Suprapubic skin (tissue), 3 donors: ENCODE results near the gene KIF25.

Experiments
- CTCF ChIP-seq, 2 donors: fragments of 200-600 bp in 1 of 2; fragments of 450-650 bp in 1 of 2; sonication (generic) in 1 of 2; IDR thresholded peaks; one replicate each; pipeline ENCODE4 v1.5.1; 2016 to 2019; ENCODE audit warnings: antibody characterized with exemption in 2 of 2, mild to moderate bottlenecking in 1 of 2, moderate library complexity in 1 of 2
- POLR2A ChIP-seq, 2 donors: fragments of 450-650 bp; IDR thresholded peaks; one replicate each; pipeline ENCODE4 v1.6.1; 2017; ENCODE audit warnings: antibody characterized with exemption in 2 of 2, mild to moderate bottlenecking in 2 of 2, moderate library complexity in 2 of 2

GRCh38 chr6:168018664-168019063 is 21.2 kb downstream of the KIF25 start:
- no peak for TF ChIP-seq CTCF (IDR thresholded peaks at IDR 0.05)
- TF ChIP-seq POLR2A (IDR thresholded peaks at IDR 0.05), result no peak
